Measurements from ENCODE around the gene ARL2BP. TPM values are rescaled to one million over a fixed set of nuclear protein-coding genes. Genes with fewer than 3 reads are reported as not detected.
"Not testable (repeated sequence)": the region's sequence is repeated elsewhere in the genome, so short reads cannot be mapped to it uniquely, and the experiment has no call there.

ARL2BP gene
- total RNA-seq, 2 donors from 2014 or later, result 28.3 to 32.3 TPM

DNA sequence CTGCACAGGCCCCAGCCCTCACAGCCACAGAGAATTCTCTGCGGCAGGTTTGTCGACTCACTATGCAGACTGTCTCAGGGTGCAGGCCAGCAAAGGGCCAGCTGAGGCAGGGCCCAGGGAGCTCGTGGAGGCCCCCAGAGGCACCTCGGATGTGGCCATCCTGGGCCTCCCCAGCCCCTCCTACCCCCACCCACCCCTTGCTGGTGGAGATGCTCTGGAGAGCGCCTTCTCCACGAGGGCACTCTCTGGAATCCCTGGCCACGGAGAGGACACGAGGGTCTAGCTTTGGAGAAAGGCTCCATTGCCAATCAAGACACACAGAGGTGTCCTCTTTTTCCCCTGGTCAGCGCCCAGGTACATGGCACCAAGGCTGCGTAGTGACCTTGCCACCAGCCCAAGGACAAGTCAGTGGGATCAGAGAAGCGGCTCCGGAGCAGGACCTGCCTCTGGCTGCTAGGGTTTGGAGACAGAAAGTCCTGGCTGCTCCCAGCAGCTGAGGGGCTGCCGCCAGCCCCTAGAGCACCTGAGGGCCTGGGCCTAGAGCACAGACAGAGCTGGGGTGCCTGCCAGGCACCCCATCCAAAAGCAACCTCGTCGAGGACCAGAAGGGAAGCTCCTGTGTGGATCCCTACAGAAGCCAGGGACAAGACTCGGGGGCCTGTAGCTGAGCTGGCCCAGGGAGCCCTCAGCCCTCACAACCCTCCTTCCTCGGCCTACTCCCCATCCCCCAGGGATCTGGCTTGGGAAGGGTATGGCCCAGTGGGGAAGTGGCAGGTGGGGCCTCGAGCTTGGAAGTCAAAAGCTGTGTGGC, 18.7 kb downstream of the ARL2BP start:
- DNase-seq (ENCODE audit: low spot score) (no peak), ATAC-seq (no peak)
- no peaks in the 10 kb centered on the region for H3K9me3 Mint-ChIP-seq
- H3K27me3 Mint-ChIP-seq, result no peaks in the 10 kb centered on the region
- no peaks in the 10 kb centered on the region for H3K36me3 Mint-ChIP-seq
- H3K4me3 Mint-ChIP-seq, result no peak overlapping the region
- no peak overlapping the region for H3K27ac Mint-ChIP-seq
- peaks cover 0 to 6% of the 10 kb centered on the region in 2 donors for H3K4me1 Mint-ChIP-seq (ENCODE audit: low read depth in 2 of 2)

DNA sequence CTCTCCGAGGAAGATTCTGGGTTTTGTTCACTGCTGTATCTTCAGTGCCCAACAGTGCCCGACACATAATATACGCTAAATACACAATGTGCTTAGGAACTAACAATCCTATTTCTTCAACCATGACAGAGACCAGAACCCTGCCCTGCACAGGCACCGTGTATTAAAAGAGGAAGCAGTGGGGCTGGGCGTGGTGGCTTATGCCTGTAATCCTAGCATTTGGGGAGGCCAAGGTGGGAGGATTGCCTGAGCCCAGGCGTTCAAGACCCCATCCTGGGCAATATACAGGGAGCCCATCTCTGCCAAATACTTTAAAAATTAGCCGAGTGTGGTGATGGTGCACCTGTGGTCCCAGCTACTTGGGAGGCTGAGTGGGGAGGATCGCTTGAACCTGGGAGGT, 19.3 kb downstream of the ARL2BP start:
- no peak overlapping the region for H3K4me3 Mint-ChIP-seq
- H3K27me3 Mint-ChIP-seq, result no peaks in the 10 kb centered on the region
- H3K27ac Mint-ChIP-seq, result no peak overlapping the region
- ATAC-seq (no peak), DNase-seq (ENCODE audit: low spot score) (no peak)
- no peaks in the 10 kb centered on the region for H3K36me3 Mint-ChIP-seq
- no peaks in the 10 kb centered on the region for H3K9me3 Mint-ChIP-seq
- peaks cover 0 to 6% of the 10 kb centered on the region in 2 donors for H3K4me1 Mint-ChIP-seq (ENCODE audit: low read depth in 2 of 2)

DNA sequence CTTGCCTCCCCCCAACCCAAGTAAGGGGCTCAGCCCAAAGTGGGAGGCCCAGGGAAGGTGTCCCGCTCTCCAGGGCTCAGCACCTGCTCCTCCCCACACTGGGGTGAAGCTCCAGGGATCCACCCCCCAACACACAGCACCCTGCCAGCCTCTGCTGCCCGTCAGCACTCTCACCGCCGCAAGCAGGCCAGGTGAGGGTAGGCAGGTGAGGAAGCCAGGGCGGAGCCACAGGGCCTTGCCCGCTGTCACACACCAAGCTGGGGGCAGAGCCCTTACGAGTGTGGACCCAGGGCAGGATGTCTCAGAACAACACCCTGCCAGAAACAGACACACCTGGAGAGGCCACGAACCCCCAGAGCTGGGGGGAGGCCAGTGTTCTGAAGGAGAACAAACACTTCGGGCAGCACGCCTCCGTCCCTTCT, 19.9 kb downstream of the ARL2BP start:
- H3K27me3 Mint-ChIP-seq, result no peaks in the 10 kb centered on the region
- DNase-seq (ENCODE audit: low spot score) (no peak), ATAC-seq (no peak)
- no peak overlapping the region for H3K27ac Mint-ChIP-seq
- no peaks in the 10 kb centered on the region for H3K9me3 Mint-ChIP-seq
- no peak overlapping the region for H3K4me3 Mint-ChIP-seq
- peaks cover 0 to 6% of the 10 kb centered on the region in 2 donors for H3K4me1 Mint-ChIP-seq (ENCODE audit: low read depth in 2 of 2)
- H3K36me3 Mint-ChIP-seq, result no peaks in the 10 kb centered on the region

DNA sequence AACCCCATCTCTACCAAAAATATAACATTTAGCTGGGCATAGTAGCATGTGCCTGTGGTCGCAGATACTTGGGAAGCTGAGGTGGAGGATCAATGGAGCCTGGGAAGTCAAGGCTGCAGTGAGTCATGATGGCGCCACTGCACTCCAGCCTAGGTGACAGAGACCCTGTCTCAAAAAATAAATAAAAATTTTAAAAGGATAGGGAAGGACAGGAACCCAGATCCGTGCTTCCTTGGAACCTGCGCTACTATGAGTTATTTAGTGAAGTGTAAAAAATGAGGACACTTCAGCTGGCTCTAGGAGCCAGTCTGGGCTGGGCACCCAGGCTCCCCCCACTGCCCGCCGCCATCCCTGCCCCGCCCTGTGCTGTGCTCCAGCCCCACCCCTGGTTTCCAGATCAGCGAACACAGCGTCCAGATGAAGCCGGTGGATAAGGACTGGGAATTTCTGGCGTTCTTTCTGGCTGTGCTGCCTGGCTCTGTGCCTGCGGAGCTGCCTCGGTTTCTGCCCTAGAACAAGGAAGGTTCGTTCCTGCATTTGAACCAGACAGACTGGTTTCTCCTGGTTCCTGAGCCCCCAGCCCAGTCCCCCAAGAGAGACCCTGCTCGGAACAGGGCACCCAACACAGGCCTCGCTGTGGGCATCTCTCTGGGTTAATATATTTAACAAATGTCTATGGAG, 20.9 kb downstream of the ARL2BP start:
- Mint-ChIP-seq H3K4me1 (ENCODE audit: low read depth in 2 of 2) (peaks cover 0 to 2% of the 10 kb centered on the region in 2 donors), H3K27me3 (no peaks in the 10 kb centered on the region), H3K4me3 (no peak overlapping the region), H3K36me3 (no peaks in the 10 kb centered on the region), H3K27ac (no peak overlapping the region), H3K9me3 (no peaks in the 10 kb centered on the region)
- DNase-seq (ENCODE audit: low spot score) (no peak), ATAC-seq (no peak)

DNA sequence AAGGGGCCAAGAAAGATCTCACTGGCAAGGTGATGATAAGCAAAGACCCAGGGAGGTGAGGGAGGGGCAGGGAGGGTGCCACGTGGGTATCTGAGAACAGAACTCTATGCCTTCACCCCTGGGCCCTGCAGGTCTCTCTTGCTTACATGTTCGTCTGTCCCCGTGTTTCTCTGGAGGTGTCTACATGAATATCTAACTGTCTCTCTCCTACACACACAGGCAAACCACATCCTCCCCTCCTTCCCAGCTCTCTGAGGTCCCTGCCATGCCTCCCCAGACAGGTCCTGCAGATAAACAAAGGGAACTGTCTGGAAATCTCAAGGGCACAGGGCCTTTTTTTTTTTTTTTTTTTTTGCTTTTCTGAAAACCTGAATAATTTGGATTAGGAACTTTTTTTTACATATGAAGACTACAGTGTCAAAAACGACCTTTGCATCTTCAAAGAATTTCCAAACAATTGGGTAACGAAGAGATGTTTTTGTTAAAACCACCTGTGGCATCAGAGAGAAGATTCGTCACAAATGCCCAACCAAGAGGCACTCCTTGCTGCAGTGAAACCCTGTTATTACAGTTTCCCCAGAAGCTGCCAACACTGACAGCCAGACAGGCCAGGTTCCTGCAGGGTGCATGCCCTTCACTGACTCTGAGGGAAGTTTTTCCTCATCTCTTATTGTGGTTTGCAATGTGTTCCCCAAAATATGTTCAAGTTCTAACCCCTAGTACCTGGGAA, 21.6 kb downstream of the ARL2BP start:
- ATAC-seq (no peak), DNase-seq (ENCODE audit: low spot score) (no peak)
- no peaks in the 10 kb centered on the region for H3K27me3 Mint-ChIP-seq
- H3K9me3 Mint-ChIP-seq, result no peaks in the 10 kb centered on the region
- no peak overlapping the region for H3K4me3 Mint-ChIP-seq
- H3K4me1 Mint-ChIP-seq (ENCODE audit: low read depth in 2 of 2), result peaks cover 0 to 2% of the 10 kb centered on the region in 2 donors
- no peaks in the 10 kb centered on the region for H3K36me3 Mint-ChIP-seq
- no peak overlapping the region for H3K27ac Mint-ChIP-seq

DNA sequence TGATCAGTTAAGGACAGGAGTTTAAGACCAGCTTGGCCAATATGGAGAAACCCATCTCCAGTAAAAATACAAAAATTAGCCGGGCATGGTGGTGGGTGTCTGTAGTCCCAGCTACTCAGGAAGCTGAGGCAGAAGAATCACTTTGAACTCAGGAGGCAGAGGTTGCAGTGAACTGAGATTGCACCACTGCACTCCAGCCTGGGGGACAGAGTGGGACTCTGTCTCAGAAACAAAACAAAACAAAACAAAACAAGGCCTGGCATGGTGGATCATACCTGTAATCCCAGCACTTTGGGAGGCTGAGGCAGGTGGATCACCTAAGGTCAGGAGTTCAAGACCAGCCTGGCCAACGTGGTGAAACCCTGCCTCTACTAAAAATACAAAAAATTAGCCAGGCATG, 22.3 kb downstream of the ARL2BP start:
- H3K27ac Mint-ChIP-seq; H3K9me3 Mint-ChIP-seq; H3K27me3 Mint-ChIP-seq; H3K4me1 Mint-ChIP-seq (ENCODE audit: low read depth in 2 of 2); ATAC-seq; H3K4me3 Mint-ChIP-seq; H3K36me3 Mint-ChIP-seq: not testable (repeated sequence)
- peak; percentile 13 for DNase-seq (ENCODE audit: low spot score)

DNA sequence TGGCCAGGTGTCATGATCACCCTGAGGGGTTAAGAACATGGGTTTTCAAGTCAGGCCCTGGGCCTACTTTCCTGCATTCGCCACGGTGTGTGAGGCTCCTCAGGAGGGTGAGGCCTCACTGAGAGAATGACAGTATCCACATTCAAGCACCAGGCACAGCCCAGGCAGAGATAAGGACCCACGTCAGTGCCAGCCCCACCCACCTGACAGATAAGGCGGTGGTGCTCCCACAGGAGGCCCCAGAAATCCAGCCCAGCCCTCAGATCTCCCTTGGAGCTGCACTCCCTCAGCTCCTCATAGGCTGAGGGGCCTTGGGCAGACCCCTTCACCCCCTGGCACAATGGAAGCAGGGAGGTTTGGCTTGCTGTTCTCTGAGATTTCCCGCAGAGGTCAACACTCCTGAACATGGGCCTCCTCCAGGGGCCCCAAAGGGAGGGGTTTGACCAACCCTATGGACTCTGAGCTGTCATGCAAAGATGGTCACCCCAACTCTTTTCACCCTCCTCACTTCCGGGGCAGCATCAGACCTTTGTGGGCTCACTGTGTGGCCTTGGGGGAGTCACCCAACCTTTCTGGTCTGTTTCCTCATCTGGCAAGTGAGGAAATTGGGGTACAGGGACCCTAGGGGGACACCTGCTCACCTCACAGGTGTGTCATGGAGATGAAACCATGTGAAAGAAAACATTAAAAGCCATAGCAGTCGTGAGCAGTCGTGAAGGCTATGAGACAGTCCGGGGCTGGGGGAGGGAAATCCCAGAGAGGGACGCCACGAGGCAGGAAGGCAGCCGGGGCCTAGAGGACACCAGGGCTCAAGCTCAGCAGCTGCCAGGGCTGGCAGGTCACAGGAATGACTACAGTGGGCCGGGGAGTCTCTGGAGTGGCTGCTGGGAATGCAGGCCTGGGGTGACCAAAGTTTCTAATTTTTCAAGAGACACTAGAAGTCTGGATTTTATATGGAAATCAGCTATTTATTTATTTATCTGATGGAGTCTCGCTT, 24.0 kb downstream of the ARL2BP start:
- DNase-seq (ENCODE audit: low spot score) (no peak), ATAC-seq (peak in 1 of 2 donors; percentile 21)
- Mint-ChIP-seq H3K27ac (no peak overlapping the region), H3K27me3 (no peaks in the 10 kb centered on the region), H3K9me3 (no peaks in the 10 kb centered on the region), H3K4me1 (ENCODE audit: low read depth in 2 of 2) (no peaks in the 10 kb centered on the region), H3K36me3 (no peaks in the 10 kb centered on the region), H3K4me3 (no peak overlapping the region)

DNA sequence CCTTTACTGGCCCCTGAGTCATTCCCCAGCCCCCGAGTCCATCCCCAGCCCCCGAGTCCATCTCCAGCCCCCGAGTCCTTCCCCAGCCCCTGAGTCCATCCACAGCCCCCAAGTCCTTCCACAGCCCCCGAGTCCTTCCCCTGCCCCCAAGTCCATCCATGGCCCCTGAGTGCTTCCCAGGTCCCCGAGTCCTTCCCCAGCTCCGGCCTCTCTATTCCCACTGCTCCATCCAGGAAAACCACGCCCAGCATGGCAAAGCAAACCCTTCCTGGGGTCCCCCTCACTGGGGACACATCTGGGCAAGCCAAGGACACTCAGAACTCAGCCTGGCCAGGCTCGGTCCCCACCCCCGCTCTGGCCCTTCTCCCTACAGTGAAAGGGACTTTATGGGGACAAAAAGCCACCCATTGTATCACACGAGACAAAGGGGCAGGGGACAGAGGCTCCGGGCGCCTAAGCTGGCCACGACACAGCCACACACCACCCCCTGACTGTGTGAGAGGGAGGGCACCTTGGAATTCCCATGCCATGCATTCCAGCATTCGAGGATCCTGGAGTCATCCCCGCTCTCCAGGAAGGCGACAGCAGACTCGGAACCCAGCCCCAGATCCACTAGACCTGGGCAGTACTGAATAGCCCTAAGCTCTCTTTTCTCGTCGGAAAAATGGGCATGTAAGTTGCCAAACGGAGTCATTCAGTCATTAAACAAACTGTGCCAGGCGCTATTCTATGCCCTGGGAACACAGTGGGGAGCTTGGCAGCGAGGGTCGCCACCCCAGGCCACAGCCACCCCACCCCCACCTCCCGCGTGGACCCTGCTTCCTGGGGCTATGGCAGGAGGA, 25.4 kb downstream of the ARL2BP start:
- H3K4me3 Mint-ChIP-seq, result no peak overlapping the region
- no peaks in the 10 kb centered on the region for H3K9me3 Mint-ChIP-seq
- no peaks in the 10 kb centered on the region for H3K4me1 Mint-ChIP-seq (ENCODE audit: low read depth in 2 of 2)
- ATAC-seq (no peak), DNase-seq (ENCODE audit: low spot score) (no peak)
- no peak overlapping the region for H3K27ac Mint-ChIP-seq
- H3K27me3 Mint-ChIP-seq, result no peaks in the 10 kb centered on the region
- no peaks in the 10 kb centered on the region for H3K36me3 Mint-ChIP-seq

DNA sequence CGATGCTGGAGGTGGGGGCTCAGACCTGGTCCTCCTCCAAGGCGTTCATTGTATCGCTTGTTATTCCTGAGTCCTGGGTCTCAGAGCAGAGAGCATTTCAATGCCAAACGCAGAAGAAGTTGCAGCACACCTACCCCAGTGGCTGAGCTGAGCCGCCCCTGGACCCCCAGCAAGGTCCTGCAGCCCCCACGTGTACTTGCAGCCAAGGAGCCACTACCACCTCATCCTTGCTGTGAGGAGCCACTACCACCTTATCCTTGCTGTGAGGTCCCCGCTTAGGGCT, 25.9 kb downstream of the ARL2BP start:
- no peak for DNase-seq (ENCODE audit: low spot score)
- no peak for ATAC-seq
- H3K4me3 Mint-ChIP-seq, result no peak overlapping the region
- no peaks in the 10 kb centered on the region for H3K27me3 Mint-ChIP-seq
- no peak overlapping the region for H3K27ac Mint-ChIP-seq
- no peaks in the 10 kb centered on the region for H3K9me3 Mint-ChIP-seq
- no peaks in the 10 kb centered on the region for H3K4me1 Mint-ChIP-seq (ENCODE audit: low read depth in 2 of 2)
- no peaks in the 10 kb centered on the region for H3K36me3 Mint-ChIP-seq

DNA sequence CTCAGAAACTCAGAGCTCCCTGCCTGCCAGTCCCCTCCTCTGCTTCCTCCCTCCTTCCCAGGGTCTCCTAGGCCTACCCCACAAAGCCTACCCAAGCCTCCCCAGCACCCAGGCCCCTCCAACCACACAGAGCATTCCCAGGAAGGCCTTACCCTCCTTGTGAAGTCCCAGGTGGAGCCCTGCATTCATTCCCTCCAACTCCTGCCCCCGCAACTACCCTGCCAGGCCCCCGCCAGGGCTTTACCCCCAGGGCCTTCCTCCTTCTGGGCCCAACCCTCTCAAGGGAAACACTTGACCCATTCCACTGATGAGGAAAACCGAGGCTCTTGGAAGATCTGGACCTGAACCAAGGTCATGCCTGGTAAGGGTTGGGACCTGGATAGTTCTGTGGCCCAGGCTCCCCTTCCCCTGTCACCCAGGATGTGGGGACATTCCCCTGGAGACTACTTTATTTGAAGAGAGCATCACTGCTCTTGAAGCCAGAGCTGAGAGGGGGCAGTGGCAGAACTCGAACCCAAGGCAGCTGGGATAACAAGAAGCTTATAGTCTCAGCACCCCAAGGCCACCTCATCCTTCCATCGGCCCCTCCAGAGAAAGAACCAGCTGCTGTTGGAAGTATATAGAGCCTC, 26.9 kb downstream of the ARL2BP start:
- DNase-seq (ENCODE audit: low spot score) (no peak), ATAC-seq (no peak)
- peak overlapping the region in 1 of 2 donors; percentile 54 for H3K27ac Mint-ChIP-seq
- no peaks in the 10 kb centered on the region for H3K27me3 Mint-ChIP-seq
- no peaks in the 10 kb centered on the region for H3K9me3 Mint-ChIP-seq
- no peak overlapping the region for H3K4me3 Mint-ChIP-seq
- no peaks in the 10 kb centered on the region for H3K36me3 Mint-ChIP-seq
- peaks cover 6 to 7% of the 10 kb centered on the region in 2 donors for H3K4me1 Mint-ChIP-seq (ENCODE audit: low read depth in 2 of 2)

DNA sequence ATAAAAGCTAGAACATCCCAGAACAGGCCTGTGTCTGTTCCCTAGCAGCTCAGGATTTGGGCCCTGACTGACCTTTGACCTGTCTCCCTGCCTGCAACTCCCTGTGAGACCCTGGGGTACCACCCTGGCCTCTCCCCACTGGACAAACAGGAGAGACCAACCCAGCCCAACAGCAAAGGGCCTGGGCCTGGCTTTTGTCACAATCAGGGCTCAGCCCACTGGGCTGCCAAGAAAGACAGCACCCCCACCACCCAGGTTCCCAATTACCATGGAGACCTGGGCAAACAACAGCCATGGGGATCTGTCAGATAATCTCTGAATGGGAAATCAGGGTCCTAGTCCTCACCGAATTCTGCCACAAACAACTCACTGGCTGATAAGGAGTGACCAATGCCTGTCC, 28.3 kb downstream of the ARL2BP start:
- DNase-seq (ENCODE audit: low spot score) (no peak), ATAC-seq (no peak)
- H3K9me3 Mint-ChIP-seq, result no peaks in the 10 kb centered on the region
- H3K27ac Mint-ChIP-seq, result no peak overlapping the region
- H3K4me3 Mint-ChIP-seq, result no peak overlapping the region
- H3K4me1 Mint-ChIP-seq (ENCODE audit: low read depth in 2 of 2), result peaks cover 9 to 14% of the 10 kb centered on the region in 2 donors
- no peaks in the 10 kb centered on the region for H3K36me3 Mint-ChIP-seq
- H3K27me3 Mint-ChIP-seq, result no peaks in the 10 kb centered on the region

DNA sequence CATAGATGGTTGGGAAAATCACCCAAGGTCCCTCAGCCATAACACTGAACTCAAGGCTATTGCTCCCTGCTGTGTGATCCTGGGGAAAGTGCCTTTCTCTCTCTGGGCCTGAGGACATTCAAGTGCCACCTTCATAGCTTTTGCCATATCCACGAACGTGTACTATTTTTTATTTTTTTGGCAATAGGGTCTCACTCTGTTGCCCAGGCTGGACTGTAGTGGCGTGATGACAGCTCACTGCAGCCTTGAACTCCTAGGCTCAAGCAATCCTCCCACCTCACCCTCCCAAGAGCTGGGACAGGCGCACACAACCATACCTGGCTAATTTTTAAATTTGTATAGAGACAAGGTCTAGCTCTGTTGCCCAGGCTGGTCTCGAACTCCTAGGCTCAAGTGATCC, 28.8 kb downstream of the ARL2BP start:
- ATAC-seq (no peak), DNase-seq (ENCODE audit: low spot score) (no peak)
- Mint-ChIP-seq H3K9me3 (no peaks in the 10 kb centered on the region), H3K4me1 (ENCODE audit: low read depth in 2 of 2) (peaks cover 9 to 14% of the 10 kb centered on the region in 2 donors), H3K27me3 (no peaks in the 10 kb centered on the region), H3K36me3 (no peaks in the 10 kb centered on the region), H3K4me3 (no peak overlapping the region), H3K27ac (no peak overlapping the region)
